ENCODE results near the gene MTRR.
"Not testable (repeated sequence)": the region's sequence is repeated elsewhere in the genome, so short reads cannot be mapped to it uniquely, and the experiment has no call there.

GRCh38 chr5:7911429-7911771, 42.5 kb downstream of the MTRR start:
- TF ChIP-seq, protein P1, sequence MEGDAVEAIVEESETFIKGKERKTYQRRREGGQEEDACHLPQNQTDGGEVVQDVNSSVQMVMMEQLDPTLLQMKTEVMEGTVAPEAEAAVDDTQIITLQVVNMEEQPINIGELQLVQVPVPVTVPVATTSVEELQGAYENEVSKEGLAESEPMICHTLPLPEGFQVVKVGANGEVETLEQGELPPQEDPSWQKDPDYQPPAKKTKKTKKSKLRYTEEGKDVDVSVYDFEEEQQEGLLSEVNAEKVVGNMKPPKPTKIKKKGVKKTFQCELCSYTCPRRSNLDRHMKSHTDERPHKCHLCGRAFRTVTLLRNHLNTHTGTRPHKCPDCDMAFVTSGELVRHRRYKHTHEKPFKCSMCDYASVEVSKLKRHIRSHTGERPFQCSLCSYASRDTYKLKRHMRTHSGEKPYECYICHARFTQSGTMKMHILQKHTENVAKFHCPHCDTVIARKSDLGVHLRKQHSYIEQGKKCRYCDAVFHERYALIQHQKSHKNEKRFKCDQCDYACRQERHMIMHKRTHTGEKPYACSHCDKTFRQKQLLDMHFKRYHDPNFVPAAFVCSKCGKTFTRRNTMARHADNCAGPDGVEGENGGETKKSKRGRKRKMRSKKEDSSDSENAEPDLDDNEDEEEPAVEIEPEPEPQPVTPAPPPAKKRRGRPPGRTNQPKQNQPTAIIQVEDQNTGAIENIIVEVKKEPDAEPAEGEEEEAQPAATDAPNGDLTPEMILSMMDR (IDR thresholded peaks at IDR 0.05), result not testable (repeated sequence)
- not testable (repeated sequence) for TF ChIP-seq POLR2A (IDR thresholded peaks at IDR 0.05; ENCODE audit: low read depth); EP300 (IDR thresholded peaks at IDR 0.05); POLR2AphosphoS5 (IDR thresholded peaks at IDR 0.05)

Data from esophagus muscularis mucosa (tissue), 4 donors.